GM21528 (cell line): ENCODE data around the gene KPNB1.

Experiments used
- ATAC-seq: cut with Tn5 transposase; IDR thresholded peaks from one replicate; pipeline ENCODE4 v1.9.1; 2021; ENCODE audit warnings: mild to moderate bottlenecking, moderate library complexity; ENCODE audit not compliant: unreplicated experiment, low FRiP score

The KPNB1 gene

DNA sequence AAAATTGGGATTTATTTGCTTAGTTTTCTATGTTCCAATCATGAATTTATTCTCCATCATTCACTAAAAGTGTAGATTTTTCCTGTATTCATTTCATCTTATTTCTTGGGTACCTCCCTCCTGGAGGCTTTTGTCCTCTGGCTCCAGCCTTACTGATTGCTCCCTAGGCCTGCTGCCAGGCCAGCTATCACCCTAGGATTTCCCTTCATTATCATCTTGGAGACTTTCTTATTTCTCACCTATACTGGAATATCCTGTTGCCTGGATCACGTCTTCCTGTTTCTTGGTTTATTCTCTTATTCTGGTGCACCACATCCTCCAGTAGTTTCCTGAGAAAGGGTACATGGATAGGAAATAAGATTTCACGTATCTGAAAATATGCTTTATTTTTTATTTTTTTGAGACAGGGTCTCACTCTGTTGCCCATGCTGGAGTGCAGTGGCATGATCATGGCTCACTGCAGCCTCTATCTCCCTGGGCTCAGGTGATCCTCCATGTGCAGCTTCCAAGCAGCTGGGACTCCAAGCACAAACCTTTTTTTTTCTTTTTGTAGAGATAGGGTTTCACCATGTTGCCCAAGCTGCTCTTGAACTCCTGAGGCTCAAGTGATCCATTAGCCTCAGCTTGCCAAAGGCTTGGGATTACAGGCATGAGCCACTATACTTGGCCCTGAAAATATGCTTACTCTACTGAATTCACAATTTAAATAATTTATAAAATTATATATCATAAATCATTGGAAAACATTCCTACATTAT, 13.3 kb upstream of the KPNB1 start:
- no peak for ATAC-seq

DNA sequence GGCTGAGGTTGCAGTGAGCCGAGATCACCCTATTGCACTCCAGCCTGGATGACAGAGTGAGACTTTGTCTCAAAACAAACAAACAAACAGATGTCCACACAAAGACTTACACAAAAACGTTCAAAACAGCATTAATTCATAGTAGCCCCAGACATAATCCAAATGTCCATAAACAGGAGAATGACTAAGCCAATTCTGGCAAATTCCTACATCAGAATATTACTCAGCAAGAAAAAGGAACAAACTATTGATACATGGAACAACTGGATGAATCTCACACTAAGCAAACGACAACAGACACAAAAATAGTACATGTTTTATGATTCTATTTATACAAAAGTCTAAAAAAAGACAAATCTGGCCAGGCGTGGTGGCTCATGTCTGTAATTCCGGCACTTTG, 10.8 kb upstream of the KPNB1 start:
- ATAC-seq = no peak

DNA sequence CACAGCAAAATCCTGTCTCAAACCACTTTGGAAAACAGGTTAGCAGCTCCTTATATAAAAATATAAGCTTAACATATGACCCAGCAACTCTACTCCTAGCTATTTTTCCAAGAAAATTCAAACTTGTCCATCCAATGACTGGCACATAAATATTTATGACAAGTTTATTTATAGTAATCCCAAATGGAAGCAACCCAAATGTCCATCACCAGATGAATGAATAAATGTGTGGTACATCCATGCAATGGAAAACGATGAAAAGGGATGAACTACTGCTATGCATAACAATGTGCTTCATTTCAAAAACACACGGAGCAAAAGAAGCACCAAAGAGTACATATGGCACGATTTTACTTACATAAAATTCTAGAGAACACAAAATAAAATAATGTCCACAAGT, 9.6 kb upstream of the KPNB1 start:
- ATAC-seq = no peak

DNA sequence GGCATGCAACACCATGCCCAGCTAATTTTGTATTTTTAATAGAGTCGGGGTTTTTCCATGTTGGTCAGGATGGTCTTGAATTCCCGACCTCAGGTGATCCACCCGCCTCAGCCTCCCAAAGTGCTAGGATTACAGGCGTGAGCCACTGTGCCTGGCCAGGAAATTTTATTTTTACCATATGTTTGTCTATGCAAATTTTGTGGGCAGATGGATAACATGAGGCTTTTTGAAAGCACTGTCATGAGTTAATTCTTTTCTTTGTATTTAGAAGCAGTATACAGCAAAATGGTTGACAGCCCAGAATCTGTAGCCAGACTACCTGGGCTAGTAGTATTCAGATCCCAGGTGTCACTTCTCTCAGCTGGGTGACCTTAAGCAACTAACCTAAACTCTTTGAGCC, 8.5 kb upstream of the KPNB1 start:
- no peak for ATAC-seq

DNA sequence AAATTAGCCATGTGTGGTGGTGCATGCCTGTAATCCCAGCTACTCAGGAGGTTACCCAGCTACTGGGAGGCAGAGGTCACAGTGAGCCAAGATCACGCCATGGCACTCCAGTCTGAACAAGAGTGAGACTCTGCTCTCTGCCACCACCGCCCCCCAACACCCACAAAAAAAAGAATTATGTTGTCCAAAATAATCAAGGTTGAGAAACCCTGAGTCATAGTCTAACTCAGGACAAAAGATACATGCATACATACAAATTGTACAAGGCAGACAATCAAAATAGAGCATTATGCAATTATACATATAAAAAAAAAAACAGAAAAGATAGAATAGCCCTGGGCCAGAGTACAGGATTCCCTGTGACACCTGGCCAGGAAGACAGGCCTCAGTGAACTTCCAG, 6.6 kb upstream of the KPNB1 start:
- ATAC-seq = no peak

DNA sequence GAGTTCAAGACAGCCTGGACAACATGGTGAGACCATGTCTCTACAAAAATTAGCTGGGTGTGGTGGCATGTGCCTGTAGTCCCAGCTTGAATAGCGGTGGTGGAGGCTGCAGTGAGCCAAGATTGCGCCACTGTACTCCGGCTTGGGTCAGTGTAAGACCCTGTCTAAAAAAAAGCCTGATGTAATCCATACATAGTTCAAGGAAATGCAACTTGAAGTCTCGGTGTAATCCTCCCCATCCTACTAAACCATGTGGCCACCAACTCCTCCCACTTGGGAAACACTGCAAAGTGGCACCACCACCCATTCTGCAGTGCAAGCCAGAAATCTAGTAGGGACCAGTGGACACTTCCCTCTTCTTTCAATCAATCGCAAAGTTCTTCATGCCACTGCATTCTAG, 5.4 kb upstream of the KPNB1 start:
- ATAC-seq = no peak

DNA sequence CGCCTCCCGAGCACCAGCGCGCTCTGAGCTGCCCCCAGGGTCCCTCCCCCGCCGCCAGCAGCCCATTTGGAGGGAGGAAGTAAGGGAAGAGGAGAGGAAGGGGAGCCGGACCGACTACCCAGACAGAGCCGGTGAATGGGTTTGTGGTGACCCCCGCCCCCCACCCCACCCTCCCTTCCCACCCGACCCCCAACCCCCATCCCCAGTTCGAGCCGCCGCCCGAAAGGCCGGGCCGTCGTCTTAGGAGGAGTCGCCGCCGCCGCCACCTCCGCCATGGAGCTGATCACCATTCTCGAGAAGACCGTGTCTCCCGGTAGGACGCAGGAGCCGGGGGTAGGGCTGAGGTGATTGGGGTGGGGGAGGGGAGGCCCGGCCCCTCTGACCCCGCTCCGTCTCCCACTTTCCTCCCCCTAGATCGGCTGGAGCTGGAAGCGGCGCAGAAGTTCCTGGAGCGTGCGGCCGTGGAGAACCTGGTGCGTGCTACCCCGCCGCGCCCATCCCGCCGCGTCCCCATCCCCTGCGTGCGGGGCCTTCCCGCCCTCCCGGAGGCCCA, 329 bp downstream of the KPNB1 start:
- peak; percentile 2 for ATAC-seq

DNA sequence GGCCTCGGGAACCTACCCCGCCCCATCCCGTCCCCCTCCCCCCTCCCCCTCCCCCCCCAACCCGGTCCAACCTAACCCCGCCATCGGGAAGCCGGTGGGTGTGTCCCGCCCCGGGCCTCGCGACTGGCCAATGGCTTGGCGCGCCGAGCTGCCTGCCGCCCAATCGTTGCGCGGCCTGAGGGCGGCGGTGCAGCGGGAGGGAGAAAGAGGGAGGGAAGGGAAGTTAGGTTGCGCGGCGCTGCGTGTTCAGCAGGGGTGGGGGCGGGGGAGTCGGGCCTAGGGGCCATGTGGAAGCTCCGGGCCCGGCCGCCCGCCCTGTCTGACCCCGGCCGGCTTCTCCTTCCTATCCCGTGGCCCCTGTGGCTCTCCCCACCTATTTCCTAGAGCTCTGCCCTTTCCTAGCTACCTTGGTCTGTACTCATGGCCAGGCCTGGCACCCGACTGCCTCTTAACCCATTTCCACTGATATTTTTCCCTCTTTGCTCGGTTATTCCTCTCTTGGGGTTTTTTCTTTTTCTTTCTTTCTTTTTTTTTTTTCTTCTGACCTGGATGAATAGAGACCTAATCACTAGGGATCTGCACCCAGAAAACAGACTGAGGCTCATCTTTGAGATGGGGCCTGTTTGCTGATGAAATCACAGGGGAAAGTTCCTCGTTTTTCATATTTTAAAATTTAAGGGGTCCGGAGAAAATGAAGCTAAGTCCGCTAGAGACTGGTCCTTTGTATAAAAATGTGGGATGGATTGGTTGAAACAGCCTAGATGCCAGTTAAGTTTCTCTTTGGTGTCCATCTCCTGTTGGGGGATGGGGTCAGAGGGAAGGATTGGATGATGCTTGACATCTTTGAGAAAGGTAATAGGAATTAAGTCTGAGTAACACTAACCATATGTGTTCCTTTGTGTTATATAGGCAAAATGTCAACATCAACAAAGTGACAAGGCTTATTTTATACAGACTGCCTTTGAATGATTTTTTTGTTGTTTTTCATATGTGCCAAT, 1.1 kb downstream of the KPNB1 start:
- ATAC-seq = peak; percentile 40

DNA sequence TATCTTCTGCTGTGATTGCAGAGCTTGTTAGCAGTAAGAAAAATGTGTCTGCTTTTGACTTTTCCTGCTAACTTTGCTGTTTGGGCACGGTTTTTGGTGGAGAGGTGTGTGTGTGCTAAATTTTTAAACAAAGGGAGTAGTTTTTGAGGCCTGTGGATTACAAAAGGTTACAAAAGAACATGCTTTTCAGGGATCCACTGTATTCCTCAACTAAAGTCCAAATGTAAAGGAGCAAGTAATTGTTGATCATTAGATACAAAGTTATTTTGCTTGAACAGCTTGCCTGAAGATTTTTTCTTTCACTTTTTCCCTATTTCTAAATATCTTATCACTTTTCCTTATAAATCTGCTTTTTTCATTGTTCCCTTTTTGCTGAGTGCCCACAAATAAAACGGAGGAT, 2.0 kb downstream of the KPNB1 start:
- no peak for ATAC-seq

DNA sequence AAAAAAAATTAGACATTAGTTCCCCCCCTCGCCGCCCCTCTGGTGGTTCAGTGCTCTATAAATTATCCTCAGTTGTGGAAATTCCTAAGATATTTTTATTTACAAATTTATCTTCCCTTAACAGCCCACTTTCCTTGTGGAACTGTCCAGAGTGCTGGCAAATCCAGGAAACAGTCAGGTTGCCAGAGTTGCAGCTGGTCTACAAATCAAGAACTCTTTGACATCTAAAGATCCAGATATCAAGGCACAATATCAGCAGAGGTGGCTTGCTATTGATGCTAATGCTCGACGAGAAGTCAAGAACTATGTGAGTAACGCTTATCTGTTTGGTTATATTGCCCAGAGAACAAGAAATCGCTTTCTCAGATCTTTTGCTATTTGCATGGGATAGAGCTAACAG, 2.9 kb downstream of the KPNB1 start:
- ATAC-seq = no peak

DNA sequence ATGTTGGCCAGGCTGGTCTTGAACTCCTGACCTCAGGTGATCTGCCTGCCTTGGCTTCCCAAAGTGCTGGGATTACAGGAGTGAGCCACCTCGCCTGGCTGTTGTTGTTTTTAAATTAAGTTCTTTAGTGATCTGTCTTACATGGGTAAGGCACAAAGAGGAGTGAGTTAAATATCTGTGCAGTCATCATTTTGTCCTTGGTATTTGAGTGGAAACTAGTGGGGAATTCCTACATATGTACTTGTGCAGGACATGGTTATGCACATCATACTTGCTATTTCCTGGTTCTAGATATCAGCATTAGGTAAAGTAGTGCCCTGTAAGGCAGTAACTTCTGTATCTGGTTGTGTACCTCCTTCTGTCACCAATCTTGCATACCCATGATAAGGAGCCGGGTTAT, 3.7 kb downstream of the KPNB1 start:
- no peak for ATAC-seq

DNA sequence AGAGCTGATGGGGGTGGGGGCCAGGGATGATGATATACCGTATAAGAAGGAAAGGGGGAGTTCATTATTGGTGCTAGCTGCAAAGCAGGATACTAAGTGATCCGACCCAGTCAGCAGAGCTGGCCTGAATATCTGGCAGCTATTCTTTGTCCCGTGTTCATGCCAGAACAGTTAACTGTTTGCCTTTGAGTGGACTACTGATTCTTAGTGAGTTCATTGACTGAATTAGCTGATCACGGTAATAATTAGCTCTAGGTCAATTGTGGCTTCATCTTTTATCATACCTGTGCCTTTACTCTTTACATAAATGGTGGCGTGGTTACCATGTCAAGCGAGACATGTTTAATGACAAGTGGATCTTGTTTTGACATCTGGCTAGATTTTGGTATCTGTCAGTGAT, 5.3 kb downstream of the KPNB1 start:
- no peak for ATAC-seq

DNA sequence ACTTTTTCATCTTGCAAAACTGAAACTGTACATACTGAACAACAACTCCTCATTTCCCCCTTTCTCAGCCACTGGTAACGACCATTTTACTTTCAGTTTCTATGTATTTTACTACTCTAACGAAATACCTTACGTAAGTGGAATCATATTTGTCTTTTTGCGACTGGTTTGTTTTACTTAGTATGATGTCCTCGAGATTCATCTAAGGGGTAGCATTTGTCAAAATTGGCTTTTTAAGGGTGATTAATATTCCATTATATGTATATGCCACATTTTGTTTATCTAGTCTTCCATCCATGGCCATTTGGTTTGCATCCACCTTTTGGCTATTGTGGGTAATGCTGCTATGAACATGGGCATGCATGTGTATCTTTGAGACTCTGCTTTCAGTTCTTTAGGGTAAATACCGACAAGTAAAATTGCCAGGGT, 10.4 kb downstream of the KPNB1 start:
- peak; percentile 57 for ATAC-seq

DNA sequence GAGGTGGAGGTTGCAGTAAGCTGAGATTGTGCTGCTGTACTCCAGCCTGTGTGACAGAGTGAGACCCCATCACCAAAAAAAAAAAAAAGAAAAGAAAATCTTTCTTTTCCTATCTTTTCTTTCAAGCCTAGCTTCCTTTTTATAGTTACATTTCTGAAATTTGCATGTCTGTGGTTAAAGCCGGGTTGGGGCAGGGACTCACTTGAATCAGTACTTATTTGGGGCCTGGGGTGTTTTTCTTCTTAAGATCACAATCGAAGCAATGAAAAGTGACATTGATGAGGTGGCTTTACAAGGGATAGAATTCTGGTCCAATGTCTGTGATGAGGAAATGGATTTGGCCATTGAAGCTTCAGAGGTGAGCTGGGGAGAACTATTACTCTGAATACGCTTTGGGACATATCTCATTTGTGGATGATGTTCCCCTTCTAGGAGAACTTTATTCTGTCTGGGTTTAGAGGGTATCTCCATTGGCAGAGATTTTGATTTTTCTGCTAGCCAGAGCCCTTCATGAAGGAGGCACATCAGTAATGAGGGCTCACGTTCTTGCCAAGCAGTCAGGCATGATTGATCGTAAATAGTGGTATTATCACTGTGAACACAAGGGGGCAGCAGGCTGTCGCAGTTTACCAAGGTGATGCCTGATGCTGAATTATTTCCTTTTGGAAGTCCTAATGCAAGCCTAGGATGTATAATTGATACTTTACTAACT, 14.3 kb downstream of the KPNB1 start:
- ATAC-seq = no peak

DNA sequence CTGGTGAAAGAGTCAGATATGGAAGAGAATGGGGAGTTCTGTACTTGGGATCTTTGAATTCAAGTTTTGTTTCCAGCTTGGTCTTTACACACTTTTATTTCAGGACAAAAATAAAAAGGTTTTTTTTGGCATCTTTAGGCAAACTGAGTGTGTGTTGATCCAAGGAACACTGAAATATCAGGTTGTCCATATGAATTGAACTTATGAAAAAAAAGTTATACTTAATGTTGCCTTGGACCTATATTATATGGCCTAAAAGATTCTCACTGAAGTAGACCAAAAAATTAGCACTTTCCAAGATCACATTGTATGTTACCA, 14.9 kb downstream of the KPNB1 start:
- no peak for ATAC-seq

DNA sequence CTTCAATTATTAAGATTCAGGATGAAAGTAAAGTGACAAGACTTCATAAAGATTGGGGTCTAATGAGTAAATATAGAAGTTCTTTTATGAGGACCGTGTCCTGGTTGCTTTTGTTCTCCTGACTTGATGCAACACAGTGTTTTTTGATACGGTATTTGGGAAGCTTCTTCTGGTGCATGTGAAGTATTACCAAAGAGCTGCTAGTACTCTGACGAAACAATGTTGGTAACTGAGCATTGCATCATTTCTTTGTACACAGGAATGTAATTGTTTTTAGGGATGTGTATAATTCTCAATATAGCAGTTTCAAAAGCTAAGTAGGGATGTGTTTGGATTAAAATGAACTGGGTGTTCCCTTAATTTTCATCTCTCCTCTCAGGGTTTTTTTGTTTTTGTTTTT, 15.9 kb downstream of the KPNB1 start:
- ATAC-seq = no peak

DNA sequence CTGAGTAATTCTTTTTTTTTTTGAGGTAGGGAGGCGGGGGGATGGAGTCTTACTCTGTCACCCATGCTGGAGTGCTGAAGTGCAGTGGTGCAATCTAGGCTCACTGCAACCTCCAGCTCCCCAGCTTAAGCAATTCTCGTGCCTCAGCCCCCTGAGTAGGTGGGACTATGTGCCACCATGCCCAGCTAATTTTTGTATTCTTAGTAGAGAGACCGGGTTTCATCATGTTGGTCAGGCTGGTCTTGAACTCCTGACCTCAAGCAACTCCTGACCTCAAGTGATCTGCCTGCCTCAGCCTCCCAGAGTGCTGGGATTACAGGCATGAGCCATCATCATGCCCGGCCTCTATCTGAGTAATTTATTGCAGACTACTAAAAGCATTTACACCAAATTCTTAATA, 19.4 kb downstream of the KPNB1 start:
- ATAC-seq = no peak

DNA sequence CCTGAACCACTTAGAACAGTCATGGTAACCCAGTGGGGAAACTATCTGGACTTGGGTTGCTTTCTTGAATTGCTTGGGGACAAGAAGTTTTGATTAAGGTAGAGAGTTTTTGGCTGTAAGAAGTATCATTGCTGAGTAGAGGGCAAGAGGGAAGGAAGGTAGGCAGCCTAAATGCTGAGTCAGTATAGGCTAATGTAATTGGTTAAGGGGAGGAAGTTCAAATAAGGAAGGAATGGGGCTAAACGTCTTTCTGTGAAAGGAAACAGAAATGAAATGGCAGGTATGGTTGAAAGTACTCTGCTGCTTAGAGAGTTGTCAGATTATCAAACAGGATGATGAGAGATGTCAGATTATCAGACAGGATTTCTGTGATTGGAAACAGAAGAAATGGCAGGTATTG, 20.3 kb downstream of the KPNB1 start:
- no peak for ATAC-seq

DNA sequence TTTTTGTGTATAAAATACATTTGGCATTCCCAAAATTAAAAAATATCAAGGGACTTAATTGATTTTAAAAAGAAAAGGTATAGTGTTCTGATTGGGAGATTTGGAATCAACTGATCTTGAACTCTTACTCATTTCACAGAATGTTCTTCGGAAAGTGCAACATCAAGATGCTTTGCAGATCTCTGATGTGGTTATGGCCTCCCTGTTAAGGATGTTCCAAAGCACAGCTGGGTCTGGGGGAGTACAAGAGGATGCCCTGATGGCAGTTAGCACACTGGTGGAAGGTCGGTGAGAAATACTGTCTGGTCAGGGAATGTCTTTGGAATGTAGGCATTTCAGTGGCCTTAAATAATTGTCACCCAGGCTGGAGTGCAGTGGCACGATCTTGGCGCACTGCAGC, 24.8 kb downstream of the KPNB1 start:
- no peak for ATAC-seq

DNA sequence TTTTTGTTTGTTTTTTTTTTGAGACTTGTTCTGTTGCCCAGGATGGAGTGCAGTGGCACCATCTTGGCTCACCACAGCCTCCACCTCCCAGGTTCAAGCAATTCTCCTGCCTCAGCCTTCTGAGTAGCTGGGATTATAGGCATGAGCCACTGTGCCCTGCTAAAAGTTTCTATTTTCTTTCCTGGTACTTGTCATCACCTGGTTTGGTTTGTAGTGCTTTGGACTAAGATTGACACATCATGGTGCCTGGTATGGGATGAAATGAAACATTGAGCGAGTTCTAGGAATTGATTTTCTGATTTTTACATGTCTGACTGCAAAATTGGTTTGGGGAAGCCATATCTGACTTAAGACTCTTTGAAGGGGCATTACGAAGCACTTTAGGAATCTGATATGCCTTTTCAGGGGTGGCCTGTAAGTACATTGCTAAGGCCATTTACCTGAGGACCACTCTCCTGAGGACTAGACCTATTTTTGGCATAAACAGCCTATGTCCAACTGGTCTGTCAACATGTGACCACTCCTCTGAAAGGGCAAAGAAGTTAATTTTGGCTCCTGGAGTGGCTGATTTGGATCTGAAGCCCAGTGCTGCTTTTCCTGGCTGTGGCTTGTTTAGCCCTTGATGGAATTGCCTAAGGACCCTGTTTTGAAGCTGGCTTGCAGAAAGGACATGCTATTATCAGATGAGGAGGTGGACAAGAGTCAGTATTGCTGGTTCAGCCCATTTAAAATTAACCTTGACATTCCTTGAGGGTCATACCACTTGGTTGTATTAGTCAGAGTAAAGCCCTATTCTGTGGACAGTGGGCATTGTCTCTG, 25.9 kb downstream of the KPNB1 start:
- ATAC-seq = no peak
